ENCODE results near the gene ANAPC2.

ANAPC2 gene

GRCh38 chr9:137147091-137147792 lies 41.1 kb downstream of the ANAPC2 start:
- TF ChIP-seq CTCF (IDR thresholded peaks at IDR 0.05; ENCODE audit: low read length, missing control alignments), result no peak
- H3K4me3 ChIP-seq (replicated peaks; ENCODE audit: low read depth, low read length), result no peak overlapping the region

GRCh38 chr9:137146527-137146918 lies 41.8 kb downstream of the ANAPC2 start:
- no peak for DNase-seq (ENCODE audit: low read depth)
- H3K4me3 ChIP-seq (replicated peaks; ENCODE audit: low read depth, low read length), result no peak overlapping the region
- no peak for TF ChIP-seq CTCF (IDR thresholded peaks at IDR 0.05; ENCODE audit: low read length, missing control alignments)

More at GRCh38 chr9:137147091-137147792, 41.1 kb downstream of the ANAPC2 start:
- DNase-seq (ENCODE audit: low read depth), result no peak

GRCh38 chr9:137145731-137146526 lies 42.4 kb downstream of the ANAPC2 start:
- no peak overlapping the region for H3K4me3 ChIP-seq (replicated peaks; ENCODE audit: low read depth, low read length)

GRCh38 chr9:137143459-137143858 lies 44.9 kb downstream of the ANAPC2 start:
- H3K4me3 ChIP-seq (replicated peaks; ENCODE audit: low read depth, low read length), result no peak overlapping the region
- DNase-seq (ENCODE audit: low read depth), result no peak
- no peak for TF ChIP-seq CTCF (IDR thresholded peaks at IDR 0.05; ENCODE audit: low read length, missing control alignments)

More at GRCh38 chr9:137145731-137146526, 42.4 kb downstream of the ANAPC2 start:
- TF ChIP-seq CTCF (IDR thresholded peaks at IDR 0.05; ENCODE audit: low read length, missing control alignments), result no peak
- DNase-seq (ENCODE audit: low read depth), result no peak

- H3K4me3 ChIP-seq (replicated peaks; ENCODE audit: low read depth, low read length), result no peak overlapping the region
- DNase-seq (ENCODE audit: low read depth), result no peak
- TF ChIP-seq CTCF (IDR thresholded peaks at IDR 0.05; ENCODE audit: low read length, missing control alignments), result no peak
These were observed 46.1 kb downstream of the ANAPC2 start for GRCh38 chr9:137141976-137142936.

GRCh38 chr9:137141050-137141810 lies 47.1 kb downstream of the ANAPC2 start:
- no peak for DNase-seq (ENCODE audit: low read depth)
- H3K4me3 ChIP-seq (replicated peaks; ENCODE audit: low read depth, low read length), result no peak overlapping the region
- TF ChIP-seq CTCF (IDR thresholded peaks at IDR 0.05; ENCODE audit: low read length, missing control alignments), result no peak
